ENCODE data around the gene HBB.
"Not testable (repeated sequence)": the region's sequence is repeated elsewhere in the genome, so short reads cannot be mapped to it uniquely, and the experiment has no call there.

Gene HBB

GRCh38 chr11:5226732-5227310 is at the start of gene HBB:
TSS of gene HBB (minus strand) at chr11:5227071. CDS start at chr11:5227021, 50 bp downstream.
- DNase-seq (ENCODE audit: low read depth in 2 of 2): no peak

GRCh38 chr11:5275369-5276110 is 48.7 kb upstream of the HBB start:
- no peak for DNase-seq (ENCODE audit: low read depth in 2 of 2)

GRCh38 chr11:5274395-5274794 is 47.5 kb upstream of the HBB start:
- DNase-seq (ENCODE audit: low read depth in 2 of 2): no peak

GRCh38 chr11:5272395-5273017 is 45.6 kb upstream of the HBB start:
- DNase-seq (ENCODE audit: low read depth in 2 of 2): no peak

- no peak for DNase-seq (ENCODE audit: low read depth in 2 of 2)
Measured at GRCh38 chr11:5269715-5270147, 42.9 kb upstream of the HBB start, which contains the start of gene HBE1. TSS of gene HBE1 (minus strand) at chr11:5269945. CDS start at chr11:5269890, 55 bp downstream.

- no peak for DNase-seq (ENCODE audit: low read depth in 2 of 2)
Measured at GRCh38 chr11:5267033-5267563, 40.2 kb upstream of the HBB start.

GRCh38 chr11:5266609-5267008 is 39.7 kb upstream of the HBB start:
- DNase-seq (ENCODE audit: low read depth in 2 of 2): no peak

GRCh38 chr11:5265832-5266231 is 39.0 kb upstream of the HBB start:
- no peak for DNase-seq (ENCODE audit: low read depth in 2 of 2)

- no peak for DNase-seq (ENCODE audit: low read depth in 2 of 2)
Measured at GRCh38 chr11:5258543-5259262, 31.8 kb upstream of the HBB start.

- DNase-seq (ENCODE audit: low read depth in 2 of 2): no peak
Measured at GRCh38 chr11:5257296-5257695, 30.4 kb upstream of the HBB start.

GRCh38 chr11:5254646-5255413 is 28.0 kb upstream of the HBB start, which contains the start of gene HBG2:
TSS of gene HBG2 (minus strand) at chr11:5254781. CDS start at chr11:5254728, 53 bp downstream.
- DNase-seq (ENCODE audit: low read depth in 2 of 2): not testable (repeated sequence)

GRCh38 chr11:5254023-5254422 is 27.2 kb upstream of the HBB start:
- not testable (repeated sequence) for DNase-seq (ENCODE audit: low read depth in 2 of 2)

- DNase-seq (ENCODE audit: low read depth in 2 of 2): not testable (repeated sequence)
Measured at GRCh38 chr11:5253440-5253839, 26.6 kb upstream of the HBB start.

- no peak for DNase-seq (ENCODE audit: low read depth in 2 of 2)
Measured at GRCh38 chr11:5252919-5253265, 26.0 kb upstream of the HBB start.

- DNase-seq (ENCODE audit: low read depth in 2 of 2): no peak
Measured at GRCh38 chr11:5252192-5252918, 25.5 kb upstream of the HBB start.

- no peak for DNase-seq (ENCODE audit: low read depth in 2 of 2)
Measured at GRCh38 chr11:5251746-5252145, 24.9 kb upstream of the HBB start.

- DNase-seq (ENCODE audit: low read depth in 2 of 2): no peak
Measured at GRCh38 chr11:5250543-5251204, 23.8 kb upstream of the HBB start.

- not testable (repeated sequence) for DNase-seq (ENCODE audit: low read depth in 2 of 2)
Measured at GRCh38 chr11:5249807-5250396, 23.0 kb upstream of the HBB start, which contains the start of gene HBG1. TSS of gene HBG1 (minus strand) at chr11:5249857. CDS start at chr11:5249804, 53 bp downstream.

GRCh38 chr11:5248498-5248897 is 21.6 kb upstream of the HBB start:
- not testable (repeated sequence) for DNase-seq (ENCODE audit: low read depth in 2 of 2)

Data from stimulated activated CD4-positive, alpha-beta T cell treated with anti-CD3 and anti-CD28 coated beads, Interleukin-4, amount 100 ng/mL, for 48 hours (primary cell).